ENCODE results near the gene ZNF346.
"Not testable (repeated sequence)": the region's sequence is repeated elsewhere in the genome, so short reads cannot be mapped to it uniquely, and the experiment has no call there.

Gene ZNF346

GRCh38 chr5:177015156-177015555 lies 7.3 kb upstream of the ZNF346 start:
- DNase-seq, result no peak

DNA sequence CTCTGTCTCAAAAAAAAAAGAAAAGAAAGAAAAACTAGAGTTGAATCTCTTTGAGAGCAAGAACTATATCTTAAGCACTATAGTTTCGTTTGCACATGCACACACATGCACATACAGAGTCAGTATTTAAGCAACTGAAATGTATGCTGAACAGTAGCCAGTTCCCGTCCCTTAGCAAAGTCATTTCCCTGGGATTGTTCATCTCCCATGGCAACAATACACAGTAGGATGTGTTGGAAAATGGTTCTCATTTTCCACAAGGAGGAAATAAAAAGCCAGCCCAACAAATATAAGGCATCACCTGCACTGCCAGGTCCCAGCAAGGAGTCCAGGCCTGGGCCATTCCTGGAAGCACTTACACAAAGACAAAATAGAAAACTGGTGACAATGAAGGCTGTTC lies 4.2 kb upstream of the ZNF346 start:
- DNase-seq, result no peak

- no peak for DNase-seq
These were observed 2.5 kb upstream of the ZNF346 start for GRCh38 chr5:177020033-177020432.

GRCh38 chr5:177023303-177023664 lies 788 bp downstream of the ZNF346 start:
- DNase-seq, result no peak

DNA sequence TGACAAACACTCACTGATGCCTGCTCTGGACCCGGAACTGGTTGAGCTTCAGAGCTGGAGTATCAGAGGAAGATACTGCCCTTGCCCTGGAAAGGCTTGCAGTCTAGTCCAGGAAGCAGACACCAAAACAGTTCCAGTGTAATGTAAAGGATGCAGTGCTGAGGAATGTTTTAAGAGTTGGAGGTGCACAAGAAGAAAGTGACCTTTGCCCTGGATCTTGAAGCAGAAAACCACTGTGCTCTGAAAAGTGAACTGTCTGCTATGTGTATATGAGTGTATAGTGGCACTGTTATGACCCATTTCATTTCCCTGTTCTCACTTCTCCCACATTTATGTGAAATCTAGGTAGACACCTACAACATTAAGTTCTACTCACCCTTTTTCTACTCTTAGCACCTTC lies 2.1 kb downstream of the ZNF346 start:
- DNase-seq, result no peak

DNA sequence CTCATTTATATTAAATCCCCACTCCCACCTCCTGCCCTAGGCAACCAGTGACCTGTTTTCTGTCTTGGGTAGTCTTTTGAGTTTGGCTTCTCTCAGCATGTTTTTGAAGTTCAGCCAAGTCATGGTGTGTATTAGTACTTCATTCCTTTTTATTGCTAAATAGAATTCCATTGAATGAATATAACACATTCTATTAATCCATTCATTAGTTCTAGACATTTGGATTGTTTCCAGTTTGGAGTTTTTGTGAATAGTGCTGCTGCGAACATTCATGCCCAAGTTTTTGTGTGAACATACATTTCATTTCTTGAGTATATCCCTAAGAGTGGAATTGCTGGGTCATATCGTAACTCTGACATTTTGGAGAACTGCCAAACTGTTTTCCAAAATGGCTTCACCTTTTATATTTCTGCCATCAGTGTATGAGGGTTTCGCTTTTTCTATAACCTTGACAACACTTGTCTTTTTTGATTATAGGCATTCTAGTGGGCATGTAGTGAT lies 2.7 kb downstream of the ZNF346 start:
- no peak for DNase-seq

- no peak for DNase-seq
These were observed 5.2 kb downstream of the ZNF346 start for GRCh38 chr5:177027665-177028064.

GRCh38 chr5:177029498-177029897 lies 7.0 kb downstream of the ZNF346 start:
- no peak for DNase-seq

DNA sequence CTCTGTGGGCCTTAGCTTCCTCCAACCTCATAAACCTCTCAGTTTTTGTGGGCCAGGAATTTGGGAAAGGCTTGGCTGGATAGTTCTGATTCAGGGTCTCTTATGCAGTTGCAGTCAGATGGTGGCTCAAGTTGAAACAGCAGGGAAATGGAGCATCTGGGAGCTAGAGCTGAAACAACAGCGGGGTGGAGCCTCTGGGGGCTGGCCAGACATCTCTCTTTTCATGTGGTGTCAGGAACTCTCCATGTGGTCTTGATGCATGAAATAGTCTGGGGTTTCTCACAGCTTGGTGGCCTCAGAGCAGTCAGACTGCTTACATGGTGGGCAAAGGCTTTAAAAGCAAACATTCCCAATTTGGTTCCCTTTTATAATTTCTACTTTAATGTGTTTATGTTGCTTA lies 13.5 kb downstream of the ZNF346 start:
- no peak for DNase-seq

DNA sequence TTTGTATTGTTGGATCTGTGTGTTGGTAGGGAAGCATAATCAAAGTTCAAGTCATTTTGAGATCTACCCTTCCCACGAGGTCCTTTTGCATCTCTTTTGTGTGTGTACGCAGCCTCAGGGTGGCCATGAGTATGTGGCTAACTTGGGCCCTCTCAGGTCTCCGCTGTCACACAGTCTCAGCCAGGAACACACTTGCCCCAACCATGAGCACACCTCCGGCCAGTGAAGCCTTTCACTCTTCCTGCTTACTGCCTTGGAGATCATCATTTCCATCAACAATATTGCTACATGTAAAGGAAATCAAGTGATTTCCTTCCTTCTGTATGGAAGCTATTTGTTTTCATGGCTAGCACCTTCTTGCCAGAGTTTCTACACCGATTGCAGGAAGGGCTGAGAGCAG lies 13.9 kb downstream of the ZNF346 start:
- DNase-seq, result no peak

DNA sequence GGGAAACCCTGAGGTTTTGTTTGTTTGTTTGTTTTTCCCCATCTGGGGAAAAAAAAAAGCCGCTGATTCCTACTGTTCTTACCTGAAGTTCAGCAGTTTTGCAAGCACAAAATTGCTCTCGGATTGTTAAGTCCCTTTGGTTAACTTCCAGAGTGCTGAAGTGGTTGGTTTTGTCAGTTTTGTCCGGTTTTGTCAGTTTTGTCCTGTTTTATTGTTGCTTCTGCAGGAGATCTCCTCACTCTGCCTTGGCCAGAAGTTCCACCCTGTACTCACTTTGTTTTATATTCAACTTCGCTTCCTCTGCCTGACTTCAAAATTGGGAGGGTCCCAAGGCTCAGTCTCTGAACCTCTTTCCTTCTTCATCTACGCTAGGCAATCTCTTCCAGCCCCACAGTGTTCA lies 14.4 kb downstream of the ZNF346 start:
- no peak for DNase-seq

DNA sequence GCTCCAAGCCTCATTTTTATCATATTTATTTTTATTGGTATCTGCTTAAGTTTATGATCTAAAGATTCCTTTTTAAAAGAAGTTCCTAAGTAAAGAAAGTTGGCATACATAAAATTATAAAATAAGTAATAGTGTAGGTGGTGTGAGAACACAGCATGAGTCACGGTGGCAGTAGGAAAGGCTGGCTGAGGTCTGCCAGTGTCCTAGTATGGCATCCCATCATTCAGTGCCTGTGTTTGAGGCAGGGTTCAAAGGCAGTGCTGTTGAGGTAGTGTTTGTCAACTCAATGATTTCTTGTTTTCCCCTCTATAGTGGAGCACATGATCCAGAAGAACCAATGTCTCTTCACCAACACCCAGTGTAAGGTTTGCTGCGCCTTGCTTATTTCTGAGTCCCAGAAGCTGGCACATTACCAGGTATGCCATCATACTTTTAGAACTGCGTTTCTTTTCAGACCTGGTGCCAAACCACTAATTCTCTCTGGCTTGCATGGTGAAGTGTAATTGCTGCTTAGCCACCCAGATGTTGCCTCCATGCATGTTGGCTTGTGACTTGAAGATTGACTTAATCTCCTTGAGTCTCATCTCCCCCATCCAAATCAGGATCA lies 18.4 kb downstream of the ZNF346 start:
- no peak for DNase-seq

DNA sequence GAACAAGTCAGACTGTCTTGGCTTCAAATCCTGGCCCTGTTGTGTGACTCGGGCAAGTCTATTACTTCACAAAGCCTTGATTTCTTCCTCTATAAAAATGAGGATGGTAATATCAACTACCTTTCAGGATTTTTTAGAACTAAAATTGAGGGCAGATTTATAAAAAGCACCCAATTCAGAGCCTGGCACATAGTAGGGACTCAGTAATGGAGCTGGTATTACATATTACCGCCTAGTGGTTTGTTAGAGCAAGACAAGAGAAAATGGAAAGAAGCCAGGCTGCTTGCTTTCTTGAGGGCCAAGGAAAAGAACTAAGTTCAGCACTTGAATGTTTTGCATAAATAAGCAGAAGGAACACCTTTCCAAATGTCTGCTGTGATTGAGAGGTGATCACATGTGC lies 19.4 kb downstream of the ZNF346 start:
- DNase-seq, result no peak

DNA sequence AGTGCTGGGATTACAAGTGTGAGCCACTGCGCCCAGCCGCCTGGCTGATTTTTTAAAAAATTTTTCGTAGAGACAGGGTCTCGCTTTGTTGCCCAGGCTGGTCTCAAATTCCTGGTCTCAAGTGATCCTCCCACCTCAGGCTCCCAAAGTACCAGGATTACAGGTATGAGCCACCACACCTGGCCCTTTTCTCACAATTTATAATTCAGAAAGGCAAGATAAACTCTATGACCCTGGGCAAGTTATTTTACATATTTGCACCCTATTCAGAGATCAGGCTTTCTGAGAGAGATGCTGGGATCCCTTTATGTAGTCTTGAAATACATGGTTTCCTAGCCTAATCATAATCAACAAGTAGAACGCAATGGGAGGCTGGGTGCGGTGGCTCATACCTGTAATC lies 20.6 kb downstream of the ZNF346 start:
- no peak for DNase-seq

DNA sequence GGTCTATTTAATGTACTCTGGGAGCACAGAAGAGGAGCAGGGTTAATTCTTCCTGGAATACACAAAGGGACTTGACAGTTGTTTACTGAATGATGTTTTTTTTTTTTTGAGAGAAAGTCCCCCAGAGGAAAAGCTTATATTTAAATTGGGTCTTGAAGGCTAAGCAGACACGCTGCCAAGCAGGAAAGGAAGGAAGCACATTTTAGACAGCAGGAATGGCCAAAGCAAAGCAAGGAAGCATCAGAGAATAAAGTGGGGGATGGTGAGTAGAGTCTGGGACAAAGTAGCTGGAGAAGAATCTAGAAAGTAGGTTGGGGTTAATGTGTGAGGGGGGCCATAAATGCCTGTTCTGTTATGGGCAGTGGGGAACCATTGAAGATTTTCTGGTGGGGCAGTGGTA lies 21.5 kb downstream of the ZNF346 start:
- no peak for DNase-seq

DNA sequence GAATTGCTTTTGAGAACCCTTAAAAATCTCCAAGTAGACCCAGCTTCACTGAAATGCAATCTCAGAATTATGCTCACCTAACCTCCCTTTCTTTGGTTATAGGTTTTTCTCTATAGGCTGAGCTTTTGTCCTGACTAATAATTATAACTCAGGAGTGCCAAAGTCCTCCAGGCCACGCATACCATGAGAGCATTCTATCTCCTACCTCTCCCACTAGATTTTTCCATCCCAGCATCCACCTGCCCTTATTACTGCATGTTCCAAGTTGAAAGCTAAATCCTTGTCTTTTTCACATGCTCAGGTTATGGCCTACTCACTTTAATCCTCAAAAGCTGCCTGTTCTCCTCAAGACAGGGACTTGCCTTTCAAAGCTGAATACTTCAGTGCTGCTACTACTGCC lies 22.1 kb downstream of the ZNF346 start:
- no peak for DNase-seq

DNA sequence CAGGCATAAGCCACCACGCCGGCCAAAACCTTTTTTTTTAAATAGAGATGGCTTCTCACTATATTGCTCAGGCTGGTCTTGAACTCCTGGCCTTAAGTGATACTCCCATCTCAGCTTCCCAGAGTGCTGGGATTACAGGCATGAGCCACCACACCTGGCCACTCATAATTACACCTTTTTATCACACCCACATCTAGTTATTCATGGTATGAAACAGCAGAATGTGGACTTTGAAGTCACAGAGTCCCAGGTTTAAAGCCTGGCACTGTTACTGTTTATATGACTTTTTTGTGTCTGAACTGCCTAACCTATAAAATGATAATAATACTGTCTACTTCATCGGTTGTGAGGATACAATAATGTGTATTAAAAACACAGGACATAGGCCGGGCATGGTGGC lies 23.1 kb downstream of the ZNF346 start:
- DNase-seq, result no peak

DNA sequence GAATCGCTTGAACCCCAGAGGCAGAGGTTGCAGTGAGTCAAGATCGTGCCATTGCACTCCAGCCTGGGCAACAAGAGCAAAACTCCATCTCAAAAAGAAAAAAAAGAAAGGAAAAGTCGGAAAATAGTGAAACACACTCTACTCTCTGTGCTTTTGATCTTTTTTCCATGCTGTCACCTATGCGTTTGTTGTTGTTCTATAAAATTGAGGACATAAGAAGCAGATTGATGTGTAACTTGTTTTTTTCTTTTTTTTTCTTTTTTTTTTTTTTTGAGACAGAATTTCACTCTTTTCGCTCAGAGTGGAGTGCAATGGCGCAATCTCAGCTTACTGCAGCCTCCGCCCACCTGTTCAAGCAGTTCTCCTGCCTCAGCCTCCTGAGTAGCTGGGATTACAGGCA lies 26.0 kb downstream of the ZNF346 start:
- DNase-seq, result not testable (repeated sequence)

GRCh38 chr5:177049285-177049684 lies 26.8 kb downstream of the ZNF346 start:
- DNase-seq, result no peak

GRCh38 chr5:177064500-177065277 lies 42.2 kb downstream of the ZNF346 start:
- no peak for DNase-seq

DNA sequence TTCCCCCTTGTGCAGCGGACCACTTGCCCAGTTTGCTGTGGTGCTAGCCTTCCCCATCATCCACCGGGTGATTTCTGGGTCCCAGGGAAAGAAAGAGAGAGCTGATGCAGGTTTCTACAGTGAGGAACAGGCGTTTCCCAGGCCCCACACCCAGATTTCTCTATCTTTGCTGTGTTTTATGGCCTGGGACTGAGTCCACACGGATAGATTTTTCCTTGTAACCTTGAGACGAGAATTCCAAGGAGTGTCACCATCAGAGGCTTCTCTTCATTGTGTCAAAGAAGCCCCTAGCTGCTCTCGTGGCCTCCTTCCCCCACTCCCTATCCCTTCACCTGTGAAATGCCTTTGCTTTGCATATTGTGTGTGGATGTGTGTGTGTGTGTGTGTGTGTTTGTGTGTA lies 43.0 kb downstream of the ZNF346 start:
- no peak for DNase-seq

GRCh38 chr5:177066224-177066623 lies 43.7 kb downstream of the ZNF346 start:
- no peak for DNase-seq

- no peak for DNase-seq
These were observed 45.0 kb downstream of the ZNF346 start for GRCh38 chr5:177067503-177067902.

DNA sequence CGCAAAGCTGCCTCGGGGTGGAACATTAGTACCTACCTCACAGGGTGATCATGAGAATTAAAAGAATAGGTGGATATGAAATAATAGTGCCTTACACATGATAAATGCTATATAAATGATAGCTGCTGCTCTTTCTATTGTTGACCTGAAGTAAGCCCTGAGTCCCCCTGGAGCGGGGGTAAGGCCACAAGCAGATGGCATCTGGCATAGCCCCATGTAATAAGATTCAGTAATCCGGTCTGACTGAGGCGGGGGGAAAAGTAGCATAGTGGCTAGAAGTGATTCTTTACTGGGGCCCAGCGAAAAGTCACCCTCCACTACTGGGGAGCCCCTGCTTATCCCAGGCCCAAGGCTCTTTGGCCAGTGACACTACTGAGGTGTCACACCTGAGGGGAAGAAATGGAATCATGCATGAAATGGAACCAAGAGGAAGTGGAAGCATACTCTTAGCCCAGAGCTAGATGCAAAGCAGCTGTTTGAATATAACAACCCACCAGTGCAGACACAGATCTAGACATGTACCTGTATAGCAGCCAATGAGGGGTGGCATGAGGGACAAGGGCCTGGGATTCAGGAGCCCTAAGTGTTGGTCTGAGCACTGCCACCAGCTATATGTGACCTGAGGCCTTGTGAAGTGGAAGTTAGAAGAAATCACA lies 48.2 kb downstream of the ZNF346 start:
- DNase-seq, result no peak
